HepG2 (cell line): Measurements from ENCODE around the gene FFAR4. TPM values are rescaled to one million over a fixed set of nuclear protein-coding genes. Genes with fewer than 3 reads are reported as not detected.

Experiments
- ATAC-seq: fragments of 200-7000 bp; cut with Tn5 transposase; 3 replicates; pipeline ENCODE4 v1.9.1; 2020; ENCODE audit warnings: mild to moderate bottlenecking, moderate library complexity
- BruUV-seq: library from RNA; stranded (reverse); fragments of 400-500 nt; replicated peaks from 2 replicates; lab custom pipeline; 2021; lab: Mats Ljungman, UMichigan
- CTCF ChIA-PET: fragments of 300-600 bp; formaldehyde crosslinking; extraction: SDS; loops from one replicate; lab custom pipeline; 2021; ENCODE audit warnings: low total read pairs, inconsistent platforms, low intra/inter-chr PET ratio; lab: Yijun Ruan, JAX
- POLR2A ChIA-PET: fragments of 350-600 bp; sonication (Branson Sonifier 250); formaldehyde crosslinking; loops from one replicate; lab custom pipeline; 2020; ENCODE audit warnings: antibody characterized with exemption, inconsistent platforms; lab: Yijun Ruan, JAX
- DNase-seq: peaks from one replicate; pipeline ENCODE4 v3.0.0-alpha.2; 2015; ENCODE audit warnings: low spot score
- FAIRE-seq: peaks from 3 replicates; lab custom pipeline; 2011; peaks lifted over from hg19 to GRCh38; lab: Jason Lieb, UNC
- H2AFZ ChIP-seq: one replicate; pipeline ENCODE4 v1.6.1; 2011; ENCODE audit warnings: low read length, inconsistent platforms
- H3K27ac ChIP-seq: fragments of 300-600 bp; 3 replicates; pipeline ENCODE4 v1.8.0; 2011; ENCODE audit warnings: mixed run types, mild to moderate bottlenecking, mixed read lengths, low read length, inconsistent platforms; ENCODE audit not compliant: insufficient read depth; ENCODE audit errors: extremely low read length
- H3K27me3 ChIP-seq, 2 experiments: fragments of 200-600 bp in 1 of 2; 2 replicates in 1 of 2; 3 replicates in 1 of 2; pipeline versions ENCODE4 v1.6.0 to v1.8.0; 2011; ENCODE audit warnings: low read length in 2 of 2, mild to moderate bottlenecking in 2 of 2, moderate library complexity in 2 of 2, inconsistent platforms in 1 of 2; ENCODE audit not compliant: insufficient read depth in 2 of 2, control insufficient read depth in 1 of 2
- H3K36me3 ChIP-seq, 2 experiments: fragments of 200-600 bp in 1 of 2; replicated peaks in 1 of 2; 2 replicates in 1 of 2; 3 replicates in 1 of 2; pipeline versions ENCODE4 v1.5.1 to v1.8.0; 2011; ENCODE audit warnings: low read length in 2 of 2, inconsistent platforms in 1 of 2; ENCODE audit not compliant: insufficient read depth in 2 of 2, control insufficient read depth in 1 of 2
- H3K4me1 ChIP-seq: 2 replicates; pipeline ENCODE4 v1.5.1; 2012; ENCODE audit warnings: low read length, inconsistent platforms; ENCODE audit not compliant: insufficient read depth
- H3K4me2 ChIP-seq: 2 replicates; pipeline ENCODE4 v1.6.0; 2011; ENCODE audit warnings: low read depth, low read length, inconsistent platforms
- H3K4me3 ChIP-seq, 3 experiments: fragments of 200-600 bp in 1 of 3; sonication (generic), shearing (Covaris generic) in 1 of 3; replicated peaks in 1 of 3; 2 replicates each; pipeline ENCODE4 v1.5.1; 2011 to 2016; ENCODE audit warnings: low read length in 3 of 3, inconsistent platforms in 2 of 3, low read depth in 2 of 3, mild to moderate bottlenecking in 2 of 3, control low read depth in 1 of 3, mixed read lengths in 1 of 3; ENCODE audit not compliant: insufficient read depth in 1 of 3
- H3K79me2 ChIP-seq: one replicate; pipeline ENCODE4 v1.6.1; 2011; ENCODE audit warnings: low read length, inconsistent platforms; ENCODE audit not compliant: insufficient read depth
- H3K9ac ChIP-seq: 2 replicates; pipeline ENCODE4 v1.6.0; 2011; ENCODE audit warnings: mild to moderate bottlenecking, low read depth, low read length, inconsistent platforms; ENCODE audit not compliant: insufficient read depth
- H3K9me3 ChIP-seq: 2 replicates; pipeline ENCODE4 v1.5.1; 2012; ENCODE audit warnings: mild to moderate bottlenecking, low read length
- H4K20me1 ChIP-seq: 2 replicates; pipeline ENCODE4 v1.6.0; 2011; ENCODE audit warnings: inconsistent platforms, mild to moderate bottlenecking, low read length, moderate library complexity; ENCODE audit not compliant: insufficient read depth
- BRD4 ChIP-seq: sonication (generic); formaldehyde crosslinking; IDR thresholded peaks from 2 replicates; pipeline ENCODE4 v1.4.0; 2020; ENCODE audit warnings: missing genetic modification reagents
- CAMTA2 ChIP-seq: sonication (generic); formaldehyde crosslinking; IDR thresholded peaks from 2 replicates; pipeline ENCODE4 v1.4.0; 2020; ENCODE audit warnings: mild to moderate bottlenecking, missing genetic modification reagents, borderline replicate concordance
- FOSL1 ChIP-seq: sonication (generic); formaldehyde crosslinking; IDR thresholded peaks from 2 replicates; pipeline ENCODE4 v1.9.0; 2021; ENCODE audit warnings: missing genetic modification reagents, borderline replicate concordance
- FOXM1 ChIP-seq: sonication (generic); formaldehyde crosslinking; IDR thresholded peaks from 2 replicates; pipeline ENCODE4 v1.5.0; 2020; ENCODE audit warnings: missing genetic modification reagents
- NFIC ChIP-seq: IDR thresholded peaks from 2 replicates; pipeline ENCODE4 v1.6.1; 2012; ENCODE audit warnings: mild to moderate bottlenecking, low read length, inconsistent platforms
- RBM39 ChIP-seq: fragments of 200-400 bp; formaldehyde crosslinking; IDR thresholded peaks from one replicate; pipeline ENCODE4 v1.6.1; 2018; ENCODE audit warnings: antibody characterized with exemption, mild to moderate bottlenecking, low read depth, low read length; ENCODE audit not compliant: poor library complexity, severe bottlenecking
- ZNF225 ChIP-seq: sonication (generic); formaldehyde crosslinking; IDR thresholded peaks from 2 replicates; pipeline ENCODE4 v1.4.0; 2020; ENCODE audit warnings: mild to moderate bottlenecking, missing genetic modification reagents
- ZNF83 ChIP-seq: sonication (generic); formaldehyde crosslinking; IDR thresholded peaks from 2 replicates; pipeline ENCODE4 v1.4.0; 2020; ENCODE audit warnings: missing genetic modification reagents, mild to moderate bottlenecking, borderline replicate concordance
- WGBS: methylation state at CpG from one replicate; pipeline ENCODE4 v1.1.6; 2017; ENCODE audit warnings: low lambda C conversion rate; 5-methylcytosine and 5-hydroxymethylcytosine counted together
- in situ Hi-C: cut with HindIII; loops from 2 replicates; pipeline ENCODE4 v1.10.0; 2017; ENCODE audit warnings: low pct_unique_long_range_greater_than_20kb; ENCODE audit not compliant: extremely low pct_ligation_motif_present
- intact Hi-C: fragments of 100-400 bp; cut with micrococcal nuclease; formaldehyde crosslinking; loops from one replicate; pipeline ENCODE4 v1.10.0; 2022; ENCODE audit not compliant: unreplicated experiment
- polyA plus RNA-seq, 8 experiments: library from polyadenylated mRNA; depleted of rRNA in 3 of 8; stranded (reverse) in 7 of 8; unstranded in 1 of 8; fragments of >200 nt; fragmentation: Illumina TruSeq in 4 of 8; extraction: Trizol in 4 of 8; gene quantifications; 2 replicates each; pipeline versions ENCODE4 v1.2.1 to v1.2.3, GENCODE V29; 2011 to 2016; ENCODE audit warnings: low read depth in 4 of 8, missing spikeins in 1 of 8, mixed read lengths in 1 of 8; ENCODE audit not compliant: insufficient read depth in 1 of 8
- total RNA-seq, 5 experiments: library from RNA; depleted of rRNA; stranded (reverse); fragments of >200 nt; fragmentation: Illumina TruSeq; extraction: Trizol; gene quantifications; 2 replicates each; pipeline ENCODE4 v1.2.3, GENCODE V29; 2016; ENCODE audit warnings: low read depth in 1 of 5
- TF ChIP-seq, protein P1 (sequence below): sonication (generic); formaldehyde crosslinking; IDR thresholded peaks from 2 replicates; pipeline ENCODE4 v1.4.0; 2020; ENCODE audit warnings: missing genetic modification reagents, borderline replicate concordance
- TF ChIP-seq, protein P2 (sequence below): sonication (generic); formaldehyde crosslinking; IDR thresholded peaks from 2 replicates; pipeline ENCODE4 v1.5.0; 2020; ENCODE audit warnings: mild to moderate bottlenecking, missing genetic modification reagents
- TF ChIP-seq, protein P3 (sequence below): sonication (generic); formaldehyde crosslinking; IDR thresholded peaks from 2 replicates; pipeline ENCODE4 v1.8.0; 2022; ENCODE audit warnings: missing genetic modification reagents, mild to moderate bottlenecking, inconsistent platforms, borderline replicate concordance
- TF ChIP-seq, protein P4 (sequence below): IDR thresholded peaks from 2 replicates; pipeline ENCODE4 v1.6.1; 2012; ENCODE audit warnings: low read depth, low read length, improper control_type of control experiment
- TF ChIP-seq, protein P5 (sequence below): sonication (generic); formaldehyde crosslinking; IDR thresholded peaks from 2 replicates; pipeline ENCODE4 v1.5.0; 2020; ENCODE audit warnings: missing genetic modification reagents, mild to moderate bottlenecking, borderline replicate concordance

The FFAR4 gene
- total and polyA plus RNA-seq, 2 of the 13 experiments (the other 11 are each of a cell fraction or from before 2014, with no cell fraction given): 0.09 TPM; not detected in 1

DNA sequence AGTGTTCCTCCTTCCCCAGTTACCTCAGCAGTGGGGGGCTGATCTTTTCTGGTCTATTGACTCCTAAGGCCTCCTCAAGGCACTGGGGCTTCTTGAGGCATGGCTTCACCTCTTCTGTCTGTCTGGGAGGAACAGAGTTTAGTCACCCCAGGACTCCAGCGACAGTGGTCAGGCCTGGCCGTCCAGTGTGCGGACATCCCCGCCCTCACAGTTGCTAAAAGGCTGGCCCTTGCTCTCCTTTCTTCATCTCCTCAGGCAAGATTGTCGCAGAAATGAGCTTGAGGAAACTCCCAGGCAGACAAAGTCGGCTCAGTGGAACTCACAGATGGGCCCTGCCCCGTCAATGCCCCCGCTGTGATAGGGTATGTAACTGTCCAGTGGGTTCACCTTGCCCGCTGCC, 7.0 kb upstream of the FFAR4 start (continued):
- TF ChIP-seq, protein P1, sequence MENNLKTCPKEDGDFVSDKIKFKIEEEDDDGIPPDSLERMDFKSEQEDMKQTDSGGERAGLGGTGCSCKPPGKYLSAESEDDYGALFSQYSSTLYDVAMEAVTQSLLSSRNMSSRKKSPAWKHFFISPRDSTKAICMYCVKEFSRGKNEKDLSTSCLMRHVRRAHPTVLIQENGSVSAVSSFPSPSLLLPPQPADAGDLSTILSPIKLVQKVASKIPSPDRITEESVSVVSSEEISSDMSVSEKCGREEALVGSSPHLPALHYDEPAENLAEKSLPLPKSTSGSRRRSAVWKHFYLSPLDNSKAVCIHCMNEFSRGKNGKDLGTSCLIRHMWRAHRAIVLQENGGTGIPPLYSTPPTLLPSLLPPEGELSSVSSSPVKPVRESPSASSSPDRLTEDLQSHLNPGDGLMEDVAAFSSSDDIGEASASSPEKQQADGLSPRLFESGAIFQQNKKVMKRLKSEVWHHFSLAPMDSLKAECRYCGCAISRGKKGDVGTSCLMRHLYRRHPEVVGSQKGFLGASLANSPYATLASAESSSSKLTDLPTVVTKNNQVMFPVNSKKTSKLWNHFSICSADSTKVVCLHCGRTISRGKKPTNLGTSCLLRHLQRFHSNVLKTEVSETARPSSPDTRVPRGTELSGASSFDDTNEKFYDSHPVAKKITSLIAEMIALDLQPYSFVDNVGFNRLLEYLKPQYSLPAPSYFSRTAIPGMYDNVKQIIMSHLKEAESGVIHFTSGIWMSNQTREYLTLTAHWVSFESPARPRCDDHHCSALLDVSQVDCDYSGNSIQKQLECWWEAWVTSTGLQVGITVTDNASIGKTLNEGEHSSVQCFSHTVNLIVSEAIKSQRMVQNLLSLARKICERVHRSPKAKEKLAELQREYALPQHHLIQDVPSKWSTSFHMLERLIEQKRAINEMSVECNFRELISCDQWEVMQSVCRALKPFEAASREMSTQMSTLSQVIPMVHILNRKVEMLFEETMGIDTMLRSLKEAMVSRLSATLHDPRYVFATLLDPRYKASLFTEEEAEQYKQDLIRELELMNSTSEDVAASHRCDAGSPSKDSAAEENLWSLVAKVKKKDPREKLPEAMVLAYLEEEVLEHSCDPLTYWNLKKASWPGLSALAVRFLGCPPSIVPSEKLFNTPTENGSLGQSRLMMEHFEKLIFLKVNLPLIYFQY (CRISPR knock-in tag): no peak
- TF ChIP-seq FOSL1 (CRISPR knock-in tag): no peak
- no peak for TF ChIP-seq BRD4 (CRISPR knock-in tag)
- no peak for TF ChIP-seq CAMTA2
- TF ChIP-seq, protein P2, sequence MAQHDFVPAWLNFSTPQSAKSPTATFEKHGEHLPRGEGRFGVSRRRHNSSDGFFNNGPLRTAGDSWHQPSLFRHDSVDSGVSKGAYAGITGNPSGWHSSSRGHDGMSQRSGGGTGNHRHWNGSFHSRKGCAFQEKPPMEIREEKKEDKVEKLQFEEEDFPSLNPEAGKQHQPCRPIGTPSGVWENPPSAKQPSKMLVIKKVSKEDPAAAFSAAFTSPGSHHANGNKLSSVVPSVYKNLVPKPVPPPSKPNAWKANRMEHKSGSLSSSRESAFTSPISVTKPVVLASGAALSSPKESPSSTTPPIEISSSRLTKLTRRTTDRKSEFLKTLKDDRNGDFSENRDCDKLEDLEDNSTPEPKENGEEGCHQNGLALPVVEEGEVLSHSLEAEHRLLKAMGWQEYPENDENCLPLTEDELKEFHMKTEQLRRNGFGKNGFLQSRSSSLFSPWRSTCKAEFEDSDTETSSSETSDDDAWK (CRISPR knock-in tag): no peak
- TF ChIP-seq FOXM1 (CRISPR knock-in tag): no peak
- no peak for TF ChIP-seq NFIC

DNA sequence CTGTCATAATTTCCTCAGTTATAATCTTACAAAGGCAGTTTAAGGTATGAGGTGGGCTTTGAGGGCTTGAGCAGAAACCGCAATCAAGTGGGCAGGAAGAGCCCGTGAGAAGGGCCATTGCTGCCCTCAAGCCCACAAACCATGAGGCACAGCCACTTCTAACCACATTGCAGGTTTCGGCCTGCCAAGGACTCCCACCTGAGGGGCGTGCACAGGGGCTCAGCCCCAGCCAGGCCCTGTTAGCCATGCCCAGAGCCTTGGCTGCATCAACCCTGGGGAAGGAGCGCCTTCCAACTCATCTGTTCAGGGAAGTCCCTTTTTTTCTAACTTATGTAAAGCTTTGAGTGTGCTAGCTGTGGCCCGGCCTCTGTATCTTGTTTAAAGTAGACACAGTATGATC, 5.9 kb upstream of the FFAR4 start:
- Histone ChIP-seq H3K9ac (no peak overlapping the region), H4K20me1 (no peaks in the 10 kb centered on the region), H3K27ac (no peak overlapping the region), H3K27me3 (peaks cover 0 to 27% of the 10 kb centered on the region in 2 experiments; a peak in 2 of 5 replicates), H3K79me2 (no peaks in the 10 kb centered on the region), H3K4me3 (no peak overlapping the region), H2AFZ (no peak overlapping the region), H3K36me3 (no peaks in the 10 kb centered on the region), H3K9me3 (no peaks in the 10 kb centered on the region)
- DNase-seq (no peak), ATAC-seq (peak; percentile 38; the same call in 2 of the 3 replicates)
- in situ Hi-C loops: no loop called here
- ChIA-PET POLR2A (no interaction called here), CTCF (no interaction called here)
- BruUV-seq: no TSS peak
- WGBS: 10% methylated on average over 4 of the region's 6 CpGs
- TF ChIP-seq RBM39: no peak
- no peak for TF ChIP-seq ZNF83 (CRISPR knock-in tag)
- TF ChIP-seq, protein P3, sequence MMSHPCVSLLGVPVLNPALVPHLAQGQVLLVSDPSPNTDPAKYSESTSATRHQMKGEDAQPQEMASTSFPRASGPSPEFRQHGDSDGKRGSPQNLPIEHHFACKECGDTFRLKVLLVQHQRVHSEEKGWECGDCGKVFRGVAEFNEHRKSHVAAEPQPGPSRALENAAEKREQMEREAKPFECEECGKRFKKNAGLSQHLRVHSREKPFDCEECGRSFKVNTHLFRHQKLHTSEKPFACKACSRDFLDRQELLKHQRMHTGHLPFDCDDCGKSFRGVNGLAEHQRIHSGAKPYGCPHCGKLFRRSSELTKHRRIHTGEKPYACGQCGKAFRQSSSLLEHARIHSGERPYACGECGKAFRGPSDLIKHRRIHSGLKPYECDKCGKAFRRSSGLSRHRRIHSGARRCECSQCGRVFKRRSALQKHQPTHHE (CRISPR knock-in tag): no peak
- TF ChIP-seq, protein P4, sequence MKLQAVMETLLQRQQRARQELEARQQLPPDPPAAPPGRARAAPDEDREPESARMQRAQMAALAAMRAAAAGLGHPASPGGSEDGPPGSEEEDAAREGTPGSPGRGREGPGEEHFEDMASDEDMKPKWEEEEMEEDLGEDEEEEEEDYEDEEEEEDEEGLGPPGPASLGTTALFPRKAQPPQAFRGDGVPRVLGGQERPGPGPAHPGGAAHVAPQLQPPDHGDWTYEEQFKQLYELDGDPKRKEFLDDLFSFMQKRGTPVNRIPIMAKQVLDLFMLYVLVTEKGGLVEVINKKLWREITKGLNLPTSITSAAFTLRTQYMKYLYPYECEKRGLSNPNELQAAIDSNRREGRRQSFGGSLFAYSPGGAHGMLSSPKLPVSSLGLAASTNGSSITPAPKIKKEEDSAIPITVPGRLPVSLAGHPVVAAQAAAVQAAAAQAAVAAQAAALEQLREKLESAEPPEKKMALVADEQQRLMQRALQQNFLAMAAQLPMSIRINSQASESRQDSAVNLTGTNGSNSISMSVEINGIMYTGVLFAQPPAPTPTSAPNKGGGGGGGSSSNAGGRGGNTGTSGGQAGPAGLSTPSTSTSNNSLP: no peak
- TF ChIP-seq, protein P5, sequence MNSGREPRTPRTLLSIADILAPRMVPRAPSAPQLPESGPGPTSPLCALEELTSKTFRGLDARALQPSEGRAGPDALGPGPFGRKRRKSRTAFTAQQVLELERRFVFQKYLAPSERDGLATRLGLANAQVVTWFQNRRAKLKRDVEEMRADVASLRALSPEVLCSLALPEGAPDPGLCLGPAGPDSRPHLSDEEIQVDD (CRISPR knock-in tag): no peak
- TF ChIP-seq ZNF225: no peak
- TF ChIP-seq, all 625 proteins: peak for 0
- intact Hi-C loops: no loop called here
- no peaks in the 10 kb centered on the region for H3K4me1 ChIP-seq
- H3K4me2 ChIP-seq: no peak overlapping the region
- FAIRE-seq: no peak
